HG02623 (cell line): Measurements from ENCODE around the gene KRT83.
"Not testable (repeated sequence)": the region's sequence is repeated elsewhere in the genome, so short reads cannot be mapped to it uniquely, and the experiment has no call there.

Source experiments
- ATAC-seq: cut with Tn5 transposase; IDR thresholded peaks from one replicate; pipeline ENCODE4 v1.9.1; 2021; ENCODE audit warnings: moderate library complexity; ENCODE audit not compliant: unreplicated experiment

KRT83 gene

GRCh38 chr12:52312086-52312485, 9.1 kb downstream of the KRT83 start:
- ATAC-seq: no peak

DNA sequence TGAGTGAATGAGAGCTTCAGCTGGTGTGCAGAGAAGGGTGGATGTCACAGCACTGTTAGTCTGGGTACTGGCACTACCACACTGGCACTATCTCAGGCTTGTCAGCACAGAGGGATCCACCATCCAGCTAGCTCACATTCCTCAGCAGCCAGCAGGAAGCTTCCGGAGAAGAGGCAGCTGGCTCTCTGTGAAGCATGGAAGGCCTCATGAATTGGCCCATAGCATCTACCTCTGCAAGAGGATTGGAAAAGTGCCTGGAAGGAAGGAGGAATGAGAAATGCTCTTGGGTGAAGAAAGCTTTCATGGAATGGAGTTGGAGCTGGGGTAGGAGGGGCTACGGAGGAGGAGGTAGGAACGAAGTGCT, 9.9 kb downstream of the KRT83 start:
- ATAC-seq: no peak

GRCh38 chr12:52310622-52311284, 10.4 kb downstream of the KRT83 start:
- no peak for ATAC-seq

- ATAC-seq: no peak
Measured at GRCh38 chr12:52308806-52309425, 12.3 kb downstream of the KRT83 start.

- ATAC-seq: no peak
Measured at GRCh38 chr12:52307836-52308805, 13.1 kb downstream of the KRT83 start.

DNA sequence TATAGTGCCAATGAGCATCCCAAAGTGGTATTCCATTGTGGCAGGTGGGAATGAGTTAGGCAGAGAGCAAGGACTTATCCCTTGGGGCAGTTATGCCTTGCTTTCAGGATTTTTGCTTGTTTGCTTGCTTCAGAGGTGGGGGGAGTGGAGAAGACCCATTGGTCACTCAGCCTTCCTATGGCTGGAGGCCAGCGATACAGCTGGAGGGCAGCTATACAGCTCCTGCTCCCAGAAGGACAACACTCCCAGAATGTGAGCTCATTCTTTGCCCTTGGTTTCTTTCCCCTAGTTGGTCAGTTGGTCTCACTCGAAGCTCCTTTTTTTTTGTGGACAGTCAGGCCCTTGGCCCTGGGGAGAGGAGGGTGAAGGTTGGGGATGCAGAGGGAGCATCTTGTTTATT, 14.5 kb downstream of the KRT83 start:
- ATAC-seq: no peak

DNA sequence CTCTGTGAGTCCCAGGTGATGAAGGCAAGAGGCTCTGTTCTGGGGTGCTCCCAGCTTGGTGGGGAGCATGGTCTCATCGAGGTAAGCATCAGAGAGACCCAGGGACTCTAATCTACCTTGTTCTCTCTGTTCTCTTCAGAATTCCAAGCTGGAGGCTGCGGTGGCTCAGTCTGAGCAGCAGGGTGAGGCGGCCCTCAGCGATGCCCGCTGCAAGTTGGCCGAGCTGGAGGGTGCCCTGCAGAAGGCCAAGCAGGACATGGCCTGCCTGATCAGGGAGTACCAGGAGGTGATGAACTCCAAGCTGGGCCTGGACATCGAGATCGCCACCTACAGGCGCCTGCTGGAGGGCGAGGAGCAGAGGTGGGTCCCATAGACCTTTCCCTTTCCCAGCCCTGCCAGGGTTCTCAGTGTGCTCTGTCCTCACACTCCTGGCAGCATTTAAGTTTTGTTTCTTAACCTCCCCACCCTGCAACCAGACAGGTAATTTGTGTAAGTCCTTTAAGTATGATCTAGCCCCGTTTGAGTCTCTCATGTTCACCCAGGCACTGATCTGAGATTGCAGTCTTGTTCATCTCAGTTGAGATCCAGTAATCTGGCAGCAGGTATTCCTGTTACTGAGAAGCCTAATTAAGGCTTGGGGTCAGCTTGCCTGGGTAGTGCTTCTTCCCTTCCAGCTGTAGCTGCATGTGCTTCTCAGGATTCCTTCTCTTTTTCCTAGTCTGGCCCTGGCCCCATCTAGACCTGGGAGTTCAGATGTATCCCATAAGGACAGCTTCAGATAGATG, 15.1 kb downstream of the KRT83 start:
- no peak for ATAC-seq

- ATAC-seq: not testable (repeated sequence)
Measured at GRCh38 chr12:52304941-52305411, 16.2 kb downstream of the KRT83 start.

DNA sequence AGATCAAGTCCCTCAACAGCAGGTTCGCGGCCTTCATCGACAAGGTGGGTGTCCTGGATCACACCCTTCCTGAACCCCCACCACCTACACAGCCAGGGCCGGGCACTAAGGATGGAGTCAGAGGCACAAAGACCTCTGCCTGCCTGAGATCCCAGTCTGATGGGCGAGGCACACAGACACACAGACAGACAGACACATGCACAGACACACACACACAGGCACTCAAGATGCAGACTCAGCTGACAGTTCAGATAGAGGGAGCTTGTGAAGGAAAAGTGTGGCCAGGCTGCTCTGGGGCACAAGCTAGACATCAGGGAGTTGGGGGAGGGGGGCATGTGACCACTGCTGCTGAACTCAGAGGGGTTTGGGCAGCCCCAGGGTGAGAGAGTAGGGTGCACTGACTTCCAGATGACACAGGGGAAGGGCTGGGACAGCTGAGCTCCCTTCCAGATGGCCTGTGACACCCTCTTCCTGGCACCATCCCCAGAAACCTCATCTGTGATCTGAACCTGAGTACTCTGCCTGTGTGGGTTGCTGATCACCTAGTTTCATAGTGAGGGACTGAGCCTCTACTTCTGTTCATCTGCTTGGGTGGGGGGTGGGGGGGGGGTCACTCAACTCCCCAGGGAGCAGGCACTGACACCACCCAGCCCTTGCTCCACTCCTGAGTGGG, 18.8 kb downstream of the KRT83 start:
- not testable (repeated sequence) for ATAC-seq

- not testable (repeated sequence) for ATAC-seq
Measured at GRCh38 chr12:52301721-52302120, 19.5 kb downstream of the KRT83 start.

DNA sequence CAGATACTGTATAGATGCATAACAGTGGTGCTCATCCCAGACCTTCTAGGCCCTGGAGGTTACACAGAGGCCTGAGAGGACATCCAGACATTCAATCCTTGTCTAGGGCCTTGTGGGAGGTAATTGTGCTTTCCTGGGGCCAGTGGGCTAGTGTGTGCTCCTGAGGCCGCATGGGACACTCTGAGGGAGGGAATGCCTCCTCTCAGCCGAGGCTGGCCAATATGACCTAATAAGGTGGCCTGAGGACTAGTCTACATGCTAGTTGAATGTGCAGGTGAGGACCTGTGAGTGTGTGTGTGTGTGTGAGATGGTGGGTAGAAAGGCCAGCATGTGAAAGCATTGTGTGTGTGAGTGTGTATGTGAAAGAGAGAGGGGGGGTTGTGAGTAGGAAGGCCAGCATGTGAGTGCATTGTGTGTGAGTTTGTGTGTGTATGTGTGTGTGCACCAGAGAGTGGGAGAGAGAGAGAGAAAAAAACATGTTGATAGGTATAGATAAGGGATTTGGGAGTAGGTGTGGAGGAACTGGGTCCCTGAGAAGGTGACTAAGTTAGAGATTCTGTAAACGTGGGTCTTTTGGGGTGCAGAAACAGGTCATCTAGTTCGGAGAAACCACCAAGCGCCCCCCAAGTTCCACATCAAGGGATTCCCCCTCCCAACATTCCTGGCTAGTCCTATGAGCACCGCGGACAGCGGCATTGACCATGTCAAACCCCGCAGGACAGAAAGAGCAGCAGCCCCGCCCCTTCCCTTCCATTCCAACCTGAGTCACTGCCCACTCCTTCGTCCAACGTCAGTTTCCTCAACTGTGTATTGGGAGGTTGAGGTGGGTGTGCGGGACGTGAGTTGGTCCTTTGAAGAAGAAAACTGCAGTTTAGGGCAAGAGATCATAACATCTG, 20.2 kb downstream of the KRT83 start:
- ATAC-seq: no peak

DNA sequence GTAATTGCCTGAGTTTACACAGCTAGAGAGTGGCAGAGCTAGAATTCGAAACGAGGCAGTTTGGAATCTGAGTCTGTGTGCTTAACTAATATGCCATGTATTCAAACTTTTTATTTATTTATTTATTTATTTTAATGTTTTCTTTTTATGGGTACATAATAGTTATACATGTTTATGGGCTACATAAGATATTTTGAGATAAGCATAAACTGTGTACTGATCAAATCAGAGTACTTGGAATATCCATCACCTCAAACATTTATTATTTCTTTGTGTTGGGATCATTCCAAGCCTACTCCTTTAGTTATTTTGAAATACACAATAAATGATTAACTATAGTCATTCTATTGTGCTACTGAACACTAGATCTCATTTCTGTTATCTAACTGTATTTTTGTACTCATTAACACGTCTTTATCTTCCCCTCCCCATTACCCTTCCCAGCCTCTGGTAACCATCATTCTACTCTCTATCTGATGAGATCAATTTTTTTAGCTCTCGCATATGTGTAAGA, 22.5 kb downstream of the KRT83 start:
- no peak for ATAC-seq

- no peak for ATAC-seq
Measured at GRCh38 chr12:52296572-52297215, 24.5 kb downstream of the KRT83 start.

DNA sequence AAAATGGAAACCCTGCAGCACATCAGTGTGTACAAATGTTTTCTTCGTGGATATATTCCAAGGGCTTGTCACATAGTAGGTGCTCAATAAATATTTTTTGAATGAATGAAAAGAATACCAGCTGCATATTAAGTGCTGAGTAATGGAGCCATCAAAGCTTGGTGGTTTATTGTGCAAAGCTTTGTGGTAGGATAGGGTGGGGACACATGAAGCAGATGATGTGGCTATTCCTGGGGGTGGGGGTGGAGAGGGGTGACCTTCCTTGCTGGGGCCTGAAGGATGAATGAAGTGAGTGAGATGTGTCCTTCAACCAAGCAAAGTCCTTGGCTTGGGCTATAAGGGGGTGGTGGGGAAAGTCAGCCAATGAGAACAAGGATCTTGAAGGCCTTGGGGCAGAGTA, 25.5 kb downstream of the KRT83 start:
- ATAC-seq: no peak

GRCh38 chr12:52294803-52295202, 26.4 kb downstream of the KRT83 start:
- no peak for ATAC-seq

GRCh38 chr12:52293926-52294325, 27.3 kb downstream of the KRT83 start:
- ATAC-seq: no peak

DNA sequence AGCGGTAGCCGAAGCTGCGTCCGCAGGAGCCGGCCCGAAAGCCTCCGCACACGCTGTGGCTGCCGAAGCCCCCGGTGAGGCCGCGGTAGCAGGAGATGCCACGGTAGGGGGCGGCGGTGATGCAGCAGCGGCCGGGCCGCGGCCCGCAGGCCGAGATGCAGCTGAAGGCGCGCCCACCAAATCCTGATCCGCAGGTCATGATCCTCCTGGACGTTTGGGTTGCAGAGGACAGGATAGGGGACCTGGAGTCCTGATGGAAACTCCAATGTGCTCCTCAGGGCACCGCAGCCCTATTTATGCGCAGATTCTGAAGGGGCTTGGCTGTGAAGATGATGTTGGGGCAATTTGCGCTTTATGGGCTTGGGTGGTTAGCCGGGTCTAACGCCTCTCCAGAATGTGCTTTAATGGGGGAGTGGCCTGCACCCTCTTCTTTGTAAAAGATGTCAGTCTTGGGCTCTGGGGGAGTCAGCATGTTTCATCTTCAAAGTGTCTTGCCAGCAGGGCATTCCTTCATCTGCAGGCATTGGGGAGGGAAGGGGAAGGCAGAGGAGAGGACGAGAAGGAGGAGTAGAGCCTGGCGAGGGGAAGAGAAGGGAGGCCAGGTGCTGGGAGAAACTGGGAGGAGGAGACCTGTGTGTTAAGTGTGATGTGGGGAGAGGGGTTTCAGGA, 29.8 kb downstream of the KRT83 start, which contains the start of gene KRT81:
Gene KRT81 (minus strand): TSS at position 268 of the 669 bp plus-strand sequence. CDS start 69 bp downstream, at position 199.
- no peak for ATAC-seq
